ENCODE measurements around the gene ERN1.

Gene ERN1

DNA sequence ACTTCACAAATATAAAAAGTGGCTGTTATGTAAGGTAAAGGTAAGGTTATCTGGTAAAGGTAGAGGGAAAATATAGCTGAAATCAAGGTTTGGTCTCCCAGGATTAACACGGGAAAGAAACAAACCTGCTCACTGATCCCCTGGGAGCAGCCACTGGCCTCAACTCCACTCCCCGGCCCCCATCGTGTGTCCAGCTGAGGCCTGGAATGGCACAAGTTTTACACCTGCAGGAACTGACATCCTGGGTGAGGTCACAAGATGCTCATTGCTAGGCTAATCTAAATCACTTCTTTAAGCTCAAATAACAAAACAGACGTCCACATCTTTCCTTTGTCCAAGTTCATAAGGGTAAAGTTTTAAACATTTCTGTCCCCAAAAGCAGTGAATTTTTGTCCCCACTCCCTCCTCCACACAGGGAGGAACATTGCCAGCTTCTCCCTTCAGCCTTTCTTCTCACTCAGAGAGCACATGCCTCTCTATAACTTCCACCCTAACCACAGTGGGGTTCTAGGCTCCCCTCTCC is 46.3 kb downstream of the ERN1 start:
- no peak for DNase-seq (ENCODE audit: low read depth)

DNA sequence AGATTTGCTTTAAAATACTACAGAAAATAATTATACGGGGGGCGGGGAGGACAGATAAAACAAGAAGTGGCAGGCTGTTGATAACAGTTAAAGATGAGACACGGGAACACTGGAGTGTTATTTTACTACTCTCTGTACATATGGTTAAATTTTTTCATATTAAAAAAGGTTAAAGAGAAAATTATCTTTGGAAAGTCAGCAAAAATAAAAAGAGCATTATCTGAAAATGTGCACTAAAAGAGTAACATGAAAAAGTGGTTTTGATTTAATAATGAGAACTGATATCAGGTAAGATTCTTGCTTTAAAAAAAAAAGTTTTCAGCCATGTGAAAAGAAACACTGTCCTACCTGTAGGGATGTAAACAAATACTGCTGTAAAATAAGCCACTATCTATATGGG is 46.9 kb downstream of the ERN1 start:
- no peak for DNase-seq (ENCODE audit: low read depth)

DNA sequence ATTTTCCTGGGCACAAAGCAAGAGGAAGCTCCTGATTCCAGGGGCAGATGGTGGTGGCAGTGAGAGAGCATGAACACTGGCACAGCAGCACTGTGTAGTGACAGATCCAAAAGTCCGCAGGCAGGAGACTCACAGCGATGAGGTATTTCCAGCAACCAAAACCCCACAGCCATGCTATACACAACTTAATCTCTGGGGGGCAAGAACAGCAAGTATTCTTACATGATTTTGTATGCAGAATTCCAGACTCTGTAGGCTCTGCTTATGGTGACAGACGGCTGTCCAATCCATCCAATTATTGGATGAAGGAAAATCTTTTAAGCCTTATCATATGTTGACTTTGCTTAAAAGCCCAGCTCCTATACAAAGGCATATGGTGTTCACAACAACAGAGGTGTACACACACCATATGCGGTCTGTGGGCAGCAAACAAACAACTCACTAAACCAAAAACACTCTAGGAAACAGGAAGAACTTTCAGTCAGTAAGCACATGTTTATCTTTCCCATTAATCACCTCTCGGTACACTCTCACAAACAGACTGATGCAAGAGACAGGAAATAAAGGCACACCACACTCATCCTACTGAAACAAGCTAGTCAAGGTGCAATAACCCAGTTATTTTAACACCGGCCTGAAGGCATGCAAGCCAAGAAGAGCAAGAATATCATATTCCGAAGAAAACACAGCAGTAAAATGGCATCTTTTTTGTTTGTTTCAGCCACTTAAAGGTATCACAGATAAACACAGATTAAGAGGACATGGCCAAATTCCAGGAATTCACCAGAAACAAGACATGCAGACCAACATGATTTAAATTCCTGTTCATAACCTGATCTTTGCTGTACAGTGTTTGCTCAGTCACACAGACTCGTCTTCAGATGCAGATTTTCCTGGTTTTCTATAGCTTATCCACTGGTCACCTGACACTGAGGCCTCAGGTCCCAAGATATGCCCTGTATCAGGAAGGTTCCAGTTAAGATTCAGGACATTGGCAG is 47.8 kb downstream of the ERN1 start:
- no peak for DNase-seq (ENCODE audit: low read depth)

DNA sequence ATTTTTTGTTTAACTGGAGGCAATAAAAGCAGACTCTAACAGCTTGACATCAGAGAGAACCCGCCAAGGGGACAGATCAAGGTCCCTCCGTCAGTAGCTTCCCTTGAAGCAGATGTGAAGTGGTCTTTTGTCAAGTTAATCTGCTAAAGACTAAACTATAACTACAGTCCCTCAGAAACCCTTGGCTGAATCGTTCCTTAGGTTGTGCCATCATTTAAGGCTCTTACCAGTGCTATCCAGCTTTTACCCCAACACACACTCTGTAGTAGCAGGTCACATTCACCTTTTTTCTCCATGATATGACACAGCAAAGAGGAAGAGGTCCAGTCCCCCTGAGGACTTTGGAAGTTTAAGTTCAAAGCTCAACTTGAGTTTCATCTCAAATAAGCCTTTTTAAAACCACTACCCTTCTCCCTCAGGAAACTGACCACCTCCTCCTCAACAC is 49.7 kb downstream of the ERN1 start:
- DNase-seq (ENCODE audit: low read depth): no peak

DNA sequence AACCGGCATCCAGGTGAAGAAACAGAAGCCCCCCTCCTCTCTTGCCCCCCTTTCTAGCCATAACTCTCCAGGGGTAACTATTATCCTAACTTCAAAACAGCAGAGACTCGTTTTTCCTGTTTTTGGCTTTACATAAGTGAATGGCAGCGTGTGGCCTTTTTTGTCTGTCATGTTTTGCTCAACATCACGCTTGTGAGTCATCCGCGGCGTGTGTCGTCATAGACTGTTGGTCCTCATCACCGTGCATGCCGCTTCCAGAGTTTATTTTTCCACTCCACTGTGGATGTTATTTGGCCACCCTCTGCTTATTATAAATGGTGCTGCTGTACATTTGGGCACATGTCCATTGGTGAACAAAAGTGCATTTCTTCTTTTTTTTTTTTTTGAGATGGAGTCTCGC is 52.6 kb downstream of the ERN1 start:
- DNase-seq (ENCODE audit: low read depth): no peak

DNA sequence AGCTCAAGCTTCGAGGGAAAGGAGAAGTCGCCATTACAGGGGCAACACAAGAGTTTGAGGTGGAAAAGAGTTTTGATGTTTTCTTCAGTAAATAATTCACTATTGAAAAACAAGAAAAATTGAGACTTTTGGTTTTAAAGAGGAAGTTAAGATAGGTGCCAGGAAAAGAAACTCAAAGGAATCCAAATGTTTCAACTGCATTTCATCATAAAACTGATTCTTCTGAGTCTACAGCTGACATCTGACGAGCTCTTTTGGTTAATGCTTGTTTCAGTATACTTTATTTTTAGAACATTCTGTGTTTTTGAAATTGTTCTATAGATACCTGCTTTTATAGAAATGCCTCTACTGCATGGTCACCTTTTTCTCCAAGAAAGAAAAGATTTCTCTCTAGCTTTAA is 54.0 kb downstream of the ERN1 start:
- DNase-seq (ENCODE audit: low read depth): no peak

DNA sequence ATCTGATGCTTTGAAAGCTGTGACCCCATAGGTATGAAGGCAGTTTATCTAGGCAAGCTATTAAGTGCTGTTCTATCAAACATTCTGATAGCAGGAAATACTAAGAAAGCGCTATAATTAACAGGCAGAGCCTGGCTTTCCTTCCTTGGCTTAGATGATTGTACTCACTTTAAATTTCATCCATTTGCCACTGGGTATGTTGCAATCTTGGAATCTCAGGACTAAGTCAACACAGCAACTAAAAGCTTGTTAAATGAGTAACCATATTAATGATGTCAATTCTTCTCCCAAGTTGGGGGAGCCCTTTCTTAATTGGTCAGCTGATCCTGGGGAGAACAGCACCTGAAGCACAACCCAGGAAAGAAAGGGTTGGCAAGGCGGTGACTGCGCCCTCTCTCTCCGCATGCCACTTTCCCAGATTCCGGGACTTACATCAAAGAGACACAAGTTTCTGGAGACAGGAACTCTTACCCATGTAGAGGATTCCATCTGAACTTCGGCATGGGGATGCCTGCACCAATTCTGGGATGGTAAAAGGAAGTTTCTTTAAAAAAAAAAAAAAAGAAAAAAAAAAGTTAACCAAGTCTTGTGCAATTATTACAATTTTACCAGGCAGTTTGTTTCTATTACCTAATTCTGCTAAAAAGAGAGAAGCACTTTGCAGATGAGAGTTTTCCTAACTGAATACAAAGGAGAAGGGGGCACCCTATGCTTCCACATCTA is 55.1 kb downstream of the ERN1 start:
- no peak for DNase-seq (ENCODE audit: low read depth)

DNA sequence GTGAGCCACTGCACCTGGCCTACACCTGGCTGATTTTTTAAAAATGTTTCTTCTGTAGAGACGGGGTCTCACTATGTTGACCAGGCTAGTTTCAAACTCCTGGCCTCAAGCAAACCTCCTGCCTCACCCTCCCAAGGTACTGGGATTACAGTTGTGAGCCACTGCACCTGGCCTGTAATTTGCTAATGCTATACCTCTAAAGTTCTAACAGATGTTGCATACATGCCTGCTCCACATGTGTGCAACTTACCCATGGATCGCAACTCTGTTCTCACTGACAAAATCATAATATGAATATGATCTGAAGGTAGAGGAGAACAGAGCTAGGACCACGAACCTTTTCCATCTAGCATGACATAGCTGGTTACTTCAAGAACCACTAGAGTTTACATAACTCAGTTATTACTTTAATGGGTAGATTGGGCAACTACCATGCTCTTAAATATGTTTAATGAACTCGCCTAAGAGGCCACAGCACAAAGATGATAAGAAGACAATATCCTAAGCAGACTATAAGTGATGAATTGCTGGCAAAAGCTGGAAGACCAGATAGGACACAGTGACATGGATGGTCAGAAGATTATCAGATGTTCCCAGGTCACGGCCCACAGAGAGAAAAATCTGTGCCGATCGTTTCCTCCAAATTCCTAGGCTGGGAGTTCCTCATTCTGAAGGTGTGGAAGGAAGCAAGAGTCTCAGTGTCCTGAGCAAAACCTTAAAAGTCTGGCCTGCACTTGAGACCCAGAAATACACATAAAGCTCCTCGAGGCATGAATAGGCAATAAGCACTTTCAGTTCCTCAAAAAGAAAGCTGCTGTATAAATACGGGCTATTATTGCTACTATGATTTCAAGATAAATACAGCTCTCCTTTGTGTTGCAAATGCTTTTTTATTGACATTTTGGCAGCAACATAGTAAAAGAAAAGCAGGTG is 55.9 kb downstream of the ERN1 start:
- DNase-seq (ENCODE audit: low read depth): no peak

DNA sequence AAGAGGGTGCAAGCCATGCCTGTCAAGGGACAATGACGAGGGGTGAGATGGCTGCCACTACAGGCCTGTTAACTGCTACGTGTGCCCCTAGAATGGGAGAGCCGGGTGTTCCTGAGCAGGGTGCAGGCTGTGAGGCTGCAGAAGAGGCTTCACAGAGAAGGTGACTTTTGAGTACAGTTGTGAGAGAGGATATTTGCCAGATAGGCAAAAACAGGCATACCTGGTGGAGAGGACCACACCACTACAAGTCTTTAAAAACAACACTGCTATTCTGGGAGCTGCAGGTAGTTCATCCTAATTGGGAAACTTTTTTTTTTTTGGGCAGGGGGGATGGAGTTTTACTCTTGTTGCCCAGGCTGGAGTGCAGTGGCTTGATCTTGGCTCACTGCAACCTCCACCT is 58.8 kb downstream of the ERN1 start:
- no peak for DNase-seq (ENCODE audit: low read depth)

DNA sequence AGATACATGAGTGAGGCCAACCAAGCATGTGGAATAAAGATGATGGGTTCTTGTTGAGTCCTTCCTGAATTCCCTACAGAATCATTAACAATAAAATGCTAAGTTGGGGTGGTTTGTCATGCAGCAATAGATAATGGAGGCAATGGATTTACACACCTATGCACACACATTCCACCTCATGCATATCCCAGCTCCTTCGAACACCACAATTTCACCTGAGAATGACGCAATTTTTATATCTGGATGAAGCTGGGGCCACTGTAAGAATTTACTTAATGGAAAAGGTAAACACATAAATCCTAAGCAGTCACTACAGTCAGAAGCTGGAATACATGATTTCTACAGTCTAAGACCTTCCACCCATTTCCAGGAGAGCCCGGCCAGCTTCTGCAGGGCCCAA is 59.7 kb downstream of the ERN1 start:
- no peak for DNase-seq (ENCODE audit: low read depth)

DNA sequence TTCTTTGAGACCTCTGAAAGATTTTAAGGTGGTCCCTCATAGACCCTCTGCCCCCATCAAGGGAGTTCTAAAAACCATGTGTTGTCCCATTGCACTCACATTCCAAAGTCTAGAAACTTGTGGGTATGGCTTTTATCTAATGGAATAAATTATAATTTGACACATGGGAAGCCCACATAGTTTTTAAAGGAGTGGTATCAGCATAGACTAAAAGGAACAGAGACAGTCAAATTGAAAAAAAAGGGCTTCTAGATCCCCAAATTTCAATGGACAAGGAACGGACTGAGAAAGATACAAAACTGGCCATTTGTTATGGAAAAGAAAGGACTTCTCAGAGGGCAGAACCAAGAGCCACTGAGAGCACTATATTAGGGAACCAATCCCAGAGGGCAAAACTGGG is 60.8 kb downstream of the ERN1 start:
- no peak for DNase-seq (ENCODE audit: low read depth)

DNA sequence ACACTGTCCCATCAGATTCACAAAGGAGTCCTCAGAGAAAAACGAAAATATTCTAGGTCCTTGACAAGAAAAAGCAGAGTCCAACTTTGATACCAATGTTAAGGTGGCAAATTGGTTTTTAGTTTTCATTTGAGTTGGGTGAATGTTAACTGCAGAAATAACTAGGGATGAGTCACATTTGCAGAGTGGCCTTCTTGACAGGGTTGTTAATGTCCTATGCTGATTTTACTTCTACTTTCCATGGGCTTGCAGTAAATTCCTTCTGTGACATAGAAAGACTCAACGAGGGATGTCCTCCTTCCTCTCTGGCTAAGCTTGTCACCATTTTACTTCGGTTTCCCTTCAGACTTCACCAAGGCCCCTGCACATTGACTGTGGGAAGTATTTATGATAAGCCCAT is 62.3 kb downstream of the ERN1 start:
- DNase-seq (ENCODE audit: low read depth): no peak

DNA sequence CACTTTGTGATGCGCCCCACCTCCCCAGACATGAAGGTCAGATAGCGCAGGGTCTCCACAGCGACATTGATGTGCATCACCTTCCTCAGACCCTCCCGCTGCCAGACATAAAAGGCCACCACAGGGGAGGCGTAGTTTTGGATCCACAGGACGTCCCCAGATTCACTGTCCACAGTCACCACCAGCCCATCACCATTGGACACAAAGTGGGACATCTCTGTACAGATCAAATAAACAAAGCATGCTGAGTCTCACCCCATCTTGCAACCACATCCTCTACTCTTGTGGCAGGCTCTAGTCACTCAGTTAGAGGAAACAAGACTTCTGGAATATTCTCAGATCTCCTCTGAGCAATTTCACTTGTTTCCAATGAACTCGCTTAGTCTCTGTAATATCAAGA is 63.2 kb downstream of the ERN1 start:
- no peak for DNase-seq (ENCODE audit: low read depth)

DNA sequence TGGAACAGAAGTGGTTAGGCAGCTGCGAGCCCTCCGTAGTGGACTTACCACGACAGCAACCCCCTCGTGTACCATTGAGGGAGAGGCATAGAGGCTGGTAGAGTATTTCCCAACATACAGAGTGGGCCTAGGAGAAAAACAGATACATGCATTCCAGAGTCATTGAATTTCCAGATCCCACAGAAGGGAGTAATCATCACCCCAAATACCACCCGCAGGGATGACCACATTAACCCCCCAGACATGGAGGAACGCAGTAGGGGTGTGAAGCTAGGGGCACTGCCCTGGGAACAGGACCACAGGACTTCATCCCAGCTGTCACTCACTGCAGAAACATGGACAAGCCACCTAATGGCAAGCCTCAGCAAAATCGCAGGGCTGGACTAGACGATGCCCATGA is 64.8 kb downstream of the ERN1 start:
- no peak for DNase-seq (ENCODE audit: low read depth)

DNA sequence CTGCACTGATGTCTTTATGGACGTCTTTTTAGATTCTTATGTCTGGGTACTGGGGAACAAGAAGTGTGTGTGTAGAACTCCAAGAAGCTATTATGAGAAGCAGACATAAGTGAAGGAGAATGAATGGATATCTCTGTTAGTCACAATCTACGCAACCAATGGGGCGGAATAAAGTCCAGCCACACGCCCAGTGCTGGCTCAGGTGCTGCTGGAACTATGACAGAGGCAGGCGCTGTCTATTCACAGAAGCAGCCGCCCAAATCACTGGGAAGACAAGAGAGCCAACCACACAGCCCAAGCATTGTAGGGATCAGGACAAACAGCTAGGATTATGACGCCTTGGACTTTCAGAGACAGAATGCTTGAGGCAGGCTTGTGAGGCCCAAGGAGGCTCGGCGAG is 65.6 kb downstream of the ERN1 start:
- no peak for DNase-seq (ENCODE audit: low read depth)

DNA sequence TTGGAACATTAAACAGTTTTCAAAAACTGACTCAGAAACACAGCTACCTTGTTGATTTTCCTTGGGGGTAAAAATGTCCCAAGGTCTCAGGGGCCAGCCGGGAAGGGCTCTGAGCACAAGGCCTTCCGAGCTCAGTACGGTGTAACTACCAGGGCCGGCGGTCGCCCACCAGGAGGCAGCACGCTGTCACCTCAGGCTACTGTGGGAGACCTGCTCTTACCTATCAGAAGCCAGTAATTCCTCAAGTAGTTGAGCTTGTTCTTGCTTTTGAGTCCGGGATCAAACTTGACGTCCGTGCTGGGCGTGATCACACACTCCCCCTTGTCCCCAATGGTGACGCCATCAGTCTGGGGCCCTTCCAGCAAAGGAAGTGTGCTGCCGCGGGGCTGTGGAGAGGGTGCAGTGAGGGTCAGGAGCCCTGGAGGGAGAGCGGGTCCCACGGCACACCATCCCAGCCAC is 66.1 kb downstream of the ERN1 start:
- no peak for DNase-seq (ENCODE audit: low read depth)

DNA sequence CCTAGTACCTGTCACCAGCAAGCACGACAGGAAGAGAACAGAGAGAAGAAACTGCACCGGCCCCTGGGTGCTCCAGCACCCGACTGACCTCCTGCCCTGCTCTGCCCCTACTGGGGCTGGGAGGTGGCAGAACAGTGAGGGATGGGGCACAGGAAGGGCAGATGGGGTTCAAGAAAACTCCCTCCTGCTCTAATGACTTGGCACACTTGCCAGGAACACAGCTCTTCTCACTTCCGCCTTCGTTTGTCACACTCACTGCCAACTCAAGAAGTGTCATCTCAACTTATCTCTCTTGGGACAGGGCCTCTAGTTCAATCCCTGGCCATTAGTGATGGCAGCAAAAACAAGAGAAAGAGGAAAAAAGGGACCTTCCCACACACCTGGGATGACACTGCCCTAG is 66.9 kb downstream of the ERN1 start:
- DNase-seq (ENCODE audit: low read depth): no peak

DNA sequence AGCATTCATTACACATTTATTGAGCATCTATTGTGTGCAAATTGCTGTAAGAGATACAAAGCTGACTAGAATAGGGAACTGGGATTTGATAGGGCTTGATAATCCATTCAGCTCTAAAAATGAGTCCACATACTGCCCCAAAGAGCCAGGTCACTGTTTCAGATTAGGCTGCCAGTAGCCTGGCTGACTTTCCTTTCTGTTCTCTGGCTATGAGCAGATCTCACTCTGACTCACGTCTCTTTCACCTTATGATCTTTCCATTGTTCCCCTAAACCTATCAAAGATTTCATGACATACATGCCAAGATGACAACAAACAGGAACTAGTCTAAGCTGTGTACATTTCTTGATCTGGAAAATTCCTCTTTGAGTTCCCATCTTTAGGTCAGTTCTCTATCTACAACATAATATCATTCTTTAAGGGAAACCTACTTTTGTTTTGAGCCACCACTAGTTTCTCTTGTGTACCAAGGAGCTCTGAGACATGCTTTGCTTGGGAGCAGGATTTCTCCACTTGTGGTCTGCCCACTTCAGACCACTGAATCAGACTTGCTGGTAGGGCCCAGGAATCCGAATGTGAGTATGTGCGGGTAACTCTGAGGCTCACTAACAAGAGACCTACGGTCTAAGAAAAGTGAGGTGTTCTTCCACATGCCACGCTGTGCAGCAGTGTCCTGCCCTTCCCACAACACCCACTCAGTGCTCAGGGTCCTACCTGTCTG is 68.6 kb downstream of the ERN1 start:
- no peak for DNase-seq (ENCODE audit: low read depth)

DNA sequence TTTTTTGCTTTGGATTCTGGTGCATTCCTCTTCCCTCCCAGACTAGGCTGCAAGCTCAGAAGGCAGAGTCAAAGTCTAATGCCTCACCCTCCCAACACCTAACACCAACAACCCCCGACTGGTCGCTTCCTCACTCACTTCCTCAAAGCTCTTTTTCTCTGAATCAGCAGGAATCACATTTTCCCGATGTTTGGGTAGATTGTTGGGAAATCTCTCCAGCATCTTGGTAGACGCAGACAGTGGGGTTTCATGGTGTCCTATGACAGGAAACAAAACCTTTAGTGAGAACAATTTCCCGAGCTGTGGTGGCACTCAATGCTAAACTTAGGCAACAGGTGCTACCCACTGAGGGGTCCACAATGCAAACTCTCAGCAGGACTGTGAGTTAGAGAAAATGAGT is 69.6 kb downstream of the ERN1 start:
- DNase-seq (ENCODE audit: low read depth): no peak

DNA sequence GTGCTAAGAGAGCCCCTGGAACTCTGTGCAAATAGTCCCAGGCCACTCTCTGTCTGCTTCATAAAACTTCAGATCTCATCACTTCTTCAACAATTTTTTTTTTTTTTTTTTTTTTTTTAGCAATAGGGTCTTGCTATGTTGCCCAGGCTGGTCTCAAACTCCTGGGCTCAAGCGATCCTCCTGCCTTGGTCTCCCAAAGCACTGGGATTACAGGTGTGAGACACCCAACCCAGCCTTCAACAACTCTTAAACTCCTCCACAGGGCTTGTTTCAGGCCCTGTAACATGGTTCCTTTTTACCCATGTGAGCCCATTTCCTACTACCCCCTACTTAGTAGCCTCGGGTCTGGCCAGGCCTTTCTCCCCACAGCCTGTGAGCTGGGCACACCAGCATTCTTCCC is 70.2 kb downstream of the ERN1 start:
- no peak for DNase-seq (ENCODE audit: low read depth)

DNA sequence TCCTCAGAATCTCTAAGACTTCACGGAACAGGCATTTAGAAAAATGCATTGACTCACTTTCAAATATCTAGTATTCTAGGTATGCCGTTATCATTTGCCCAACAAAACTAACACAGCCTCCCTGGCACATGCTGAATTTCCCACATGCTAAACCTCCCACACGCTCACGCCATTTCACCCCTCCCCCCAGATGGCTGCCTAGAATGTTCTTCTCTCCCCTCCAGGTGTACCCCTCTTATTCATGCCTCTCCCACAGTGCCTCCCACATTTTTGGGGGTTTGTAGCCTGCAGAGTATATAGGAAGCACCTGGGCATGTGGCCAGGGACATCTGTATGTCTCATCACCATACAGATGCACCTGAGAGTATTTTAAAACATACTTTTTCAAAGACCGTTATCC is 71.3 kb downstream of the ERN1 start:
- no peak for DNase-seq (ENCODE audit: low read depth)

Data from non-pigmented ciliary epithelial cell (primary cell).